ENCODE results near the gene SESN1.

SESN1 gene

DNA sequence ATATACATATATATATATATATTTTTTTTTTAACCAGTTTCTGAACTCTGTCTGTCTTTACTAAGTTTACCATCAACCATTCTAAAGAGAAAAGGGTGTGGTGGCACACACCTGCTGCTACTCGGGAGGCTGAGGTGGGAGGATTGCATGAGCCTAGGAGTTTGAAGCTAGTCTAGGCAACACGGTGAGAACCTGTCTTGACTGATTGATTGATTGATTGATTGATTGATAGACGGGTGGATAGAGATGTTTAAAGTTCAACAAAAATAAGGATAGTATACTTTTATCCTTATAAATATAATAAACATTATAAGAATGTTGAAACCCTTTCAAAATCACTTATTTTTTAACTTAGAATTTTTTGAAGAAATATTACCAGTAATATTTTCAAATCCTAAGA, 30.9 kb upstream of the SESN1 start:
- H2BK12ac ChIP-seq (ENCODE audit: low read length), result no peak overlapping the region
- H2BK15ac ChIP-seq (ENCODE audit: low read length), result no peak overlapping the region
- H3K9ac ChIP-seq (ENCODE audit: low read depth, low read length, poor library complexity), result no peak overlapping the region
- no peaks in the 10 kb centered on the region for H3K79me1 ChIP-seq (ENCODE audit: low read depth, low read length)
- no peak overlapping the region for H3K14ac ChIP-seq (ENCODE audit: low read length)
- H3K4ac ChIP-seq (ENCODE audit: low read length), result no peak overlapping the region
- H3K4me3 ChIP-seq (ENCODE audit: low read length in 2 of 2), result no peak overlapping the region
- H3K36me3 ChIP-seq (replicated peaks in 1 of 2; ENCODE audit: control insufficient read depth in 2 of 2, insufficient read depth in 2 of 2, low read length in 2 of 2), result no peaks in the 10 kb centered on the region
- H2AFZ ChIP-seq (ENCODE audit: low read length), result no peak overlapping the region
- H3K27me3 ChIP-seq (ENCODE audit: control insufficient read depth in 3 of 3, insufficient read depth in 3 of 3, low read depth in 1 of 3, low read length in 3 of 3), result no peaks in the 10 kb centered on the region
- no peak overlapping the region for H3K4me2 ChIP-seq (ENCODE audit: insufficient read depth, low read length, poor library complexity, severe bottlenecking)
- H3K4me1 ChIP-seq (ENCODE audit: control insufficient read depth in 2 of 2, insufficient read depth in 1 of 2, low read depth in 1 of 2, low read length in 2 of 2), result no peaks in the 10 kb centered on the region
- H2BK5ac ChIP-seq (ENCODE audit: low read length), result no peak overlapping the region
- H3K18ac ChIP-seq (ENCODE audit: low read length), result no peak overlapping the region
- no peaks in the 10 kb centered on the region for H3K9me3 ChIP-seq (replicated peaks in 1 of 2; ENCODE audit: control insufficient read depth in 2 of 2, insufficient read depth in 1 of 2, low read depth in 1 of 2, low read length in 2 of 2)
- no CpG with 5 or more reads among the region's 3 CpGs for WGBS, 2 donors (ENCODE audit: extremely low coverage in 2 of 2, insufficient read length in 2 of 2, insufficient replicate concordance in 1 of 2)
- no peak overlapping the region for H4K8ac ChIP-seq (ENCODE audit: low read depth, low read length)
- no peak for DNase-seq (ENCODE audit: low spot score)
- no peak overlapping the region for H3K27ac ChIP-seq (replicated peaks; ENCODE audit: low read length)
- no peak overlapping the region for H4K91ac ChIP-seq (ENCODE audit: low read depth, low read length, poor library complexity)
- H3K23ac ChIP-seq (ENCODE audit: low read depth, low read length, poor library complexity), result no peak overlapping the region
- no peak overlapping the region for H2AK5ac ChIP-seq (ENCODE audit: low read depth, low read length)
- no peak overlapping the region for H2BK120ac ChIP-seq (ENCODE audit: low read depth, low read length)

DNA sequence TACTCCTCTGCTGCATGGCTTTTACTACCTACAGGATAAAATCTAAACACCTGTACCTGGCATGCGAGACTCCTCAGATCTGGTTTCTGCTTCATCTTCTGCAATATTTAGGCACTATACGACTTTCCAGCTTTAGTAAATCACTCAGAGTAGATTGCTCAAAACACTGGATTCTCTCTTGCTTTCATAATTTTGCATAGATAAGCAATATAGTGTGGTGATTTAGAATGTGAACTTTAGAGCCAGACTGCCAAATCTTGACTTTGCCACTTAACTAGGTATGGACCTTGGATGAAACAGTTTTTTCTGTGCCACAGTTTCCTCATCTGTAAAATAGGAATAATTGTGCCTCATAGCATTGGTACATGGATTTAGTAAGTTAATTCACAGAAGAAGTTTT, 29.6 kb upstream of the SESN1 start:
- no peak overlapping the region for H3K4me2 ChIP-seq (ENCODE audit: insufficient read depth, low read length, poor library complexity, severe bottlenecking)
- no peak overlapping the region for H3K23ac ChIP-seq (ENCODE audit: low read depth, low read length, poor library complexity)
- H2AK5ac ChIP-seq (ENCODE audit: low read depth, low read length), result no peak overlapping the region
- no peak overlapping the region for H3K4me3 ChIP-seq (ENCODE audit: low read length in 2 of 2)
- H3K9ac ChIP-seq (ENCODE audit: low read depth, low read length, poor library complexity), result no peak overlapping the region
- DNase-seq (ENCODE audit: low spot score), result no peak
- H2BK12ac ChIP-seq (ENCODE audit: low read length), result no peak overlapping the region
- H3K4me1 ChIP-seq (ENCODE audit: control insufficient read depth in 2 of 2, insufficient read depth in 1 of 2, low read depth in 1 of 2, low read length in 2 of 2), result no peaks in the 10 kb centered on the region
- no peak overlapping the region for H3K4ac ChIP-seq (ENCODE audit: low read length)
- H3K18ac ChIP-seq (ENCODE audit: low read length), result no peak overlapping the region
- WGBS, 2 donors (ENCODE audit: extremely low coverage in 2 of 2, insufficient read length in 2 of 2, insufficient replicate concordance in 1 of 2), result no CpG with 5 or more reads among the region's 2 CpGs
- H4K91ac ChIP-seq (ENCODE audit: low read depth, low read length, poor library complexity), result no peak overlapping the region
- H3K14ac ChIP-seq (ENCODE audit: low read length), result no peak overlapping the region
- no peak overlapping the region for H2BK120ac ChIP-seq (ENCODE audit: low read depth, low read length)
- no peak overlapping the region for H4K8ac ChIP-seq (ENCODE audit: low read depth, low read length)
- no peaks in the 10 kb centered on the region for H3K9me3 ChIP-seq (replicated peaks in 1 of 2; ENCODE audit: control insufficient read depth in 2 of 2, insufficient read depth in 1 of 2, low read depth in 1 of 2, low read length in 2 of 2)
- H3K79me1 ChIP-seq (ENCODE audit: low read depth, low read length), result no peaks in the 10 kb centered on the region
- no peak overlapping the region for H2BK15ac ChIP-seq (ENCODE audit: low read length)
- H3K27me3 ChIP-seq (ENCODE audit: control insufficient read depth in 3 of 3, insufficient read depth in 3 of 3, low read depth in 1 of 3, low read length in 3 of 3), result no peaks in the 10 kb centered on the region
- H2BK5ac ChIP-seq (ENCODE audit: low read length), result no peak overlapping the region
- no peak overlapping the region for H2AFZ ChIP-seq (ENCODE audit: low read length)
- H3K27ac ChIP-seq (replicated peaks; ENCODE audit: low read length), result no peak overlapping the region
- H3K36me3 ChIP-seq (replicated peaks in 1 of 2; ENCODE audit: control insufficient read depth in 2 of 2, insufficient read depth in 2 of 2, low read length in 2 of 2), result no peaks in the 10 kb centered on the region

DNA sequence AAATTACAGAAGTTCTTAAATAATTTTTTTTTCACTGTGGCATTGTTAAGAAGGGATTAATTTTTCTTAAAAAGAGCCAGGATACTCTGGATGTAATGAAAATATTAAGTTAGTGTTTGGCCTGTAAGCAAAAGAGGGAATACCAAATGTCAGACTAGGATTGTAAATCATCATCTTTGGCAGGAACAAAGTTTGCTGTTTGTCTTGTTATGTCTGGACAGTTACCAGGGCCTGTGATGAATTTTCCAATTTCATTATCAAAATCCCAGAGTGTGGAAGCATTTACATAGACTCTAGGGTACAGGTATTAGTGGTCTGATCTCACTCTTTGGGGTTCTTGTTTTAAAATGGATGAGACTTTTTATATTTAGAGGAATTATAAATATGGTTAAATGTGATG, 26.8 kb upstream of the SESN1 start:
- Histone ChIP-seq H2BK120ac (ENCODE audit: low read depth, low read length) (no peak overlapping the region), H3K79me1 (ENCODE audit: low read depth, low read length) (no peaks in the 10 kb centered on the region), H3K14ac (ENCODE audit: low read length) (no peak overlapping the region), H3K4me2 (ENCODE audit: insufficient read depth, low read length, poor library complexity, severe bottlenecking) (no peak overlapping the region), H2BK5ac (ENCODE audit: low read length) (no peak overlapping the region), H3K36me3 (replicated peaks in 1 of 2; ENCODE audit: control insufficient read depth in 2 of 2, insufficient read depth in 2 of 2, low read length in 2 of 2) (no peaks in the 10 kb centered on the region), H2AFZ (ENCODE audit: low read length) (no peak overlapping the region), H3K9me3 (replicated peaks in 1 of 2; ENCODE audit: control insufficient read depth in 2 of 2, insufficient read depth in 1 of 2, low read depth in 1 of 2, low read length in 2 of 2) (no peaks in the 10 kb centered on the region), H3K4ac (ENCODE audit: low read length) (no peak overlapping the region), H3K4me1 (ENCODE audit: control insufficient read depth in 2 of 2, insufficient read depth in 1 of 2, low read depth in 1 of 2, low read length in 2 of 2) (peaks cover 0 to 3% of the 10 kb centered on the region in 2 donors), H3K18ac (ENCODE audit: low read length) (no peak overlapping the region), H2BK15ac (ENCODE audit: low read length) (no peak overlapping the region), H2AK5ac (ENCODE audit: low read depth, low read length) (no peak overlapping the region), H3K27me3 (ENCODE audit: control insufficient read depth in 3 of 3, insufficient read depth in 3 of 3, low read depth in 1 of 3, low read length in 3 of 3) (no peaks in the 10 kb centered on the region), H3K23ac (ENCODE audit: low read depth, low read length, poor library complexity) (no peak overlapping the region), H3K4me3 (ENCODE audit: low read length in 2 of 2) (no peak overlapping the region), H3K27ac (replicated peaks; ENCODE audit: low read length) (no peak overlapping the region), H4K91ac (ENCODE audit: low read depth, low read length, poor library complexity) (no peak overlapping the region), H2BK12ac (ENCODE audit: low read length) (no peak overlapping the region), H4K8ac (ENCODE audit: low read depth, low read length) (no peak overlapping the region), H3K9ac (ENCODE audit: low read depth, low read length, poor library complexity) (no peak overlapping the region)
- no peak for DNase-seq (ENCODE audit: low spot score)

DNA sequence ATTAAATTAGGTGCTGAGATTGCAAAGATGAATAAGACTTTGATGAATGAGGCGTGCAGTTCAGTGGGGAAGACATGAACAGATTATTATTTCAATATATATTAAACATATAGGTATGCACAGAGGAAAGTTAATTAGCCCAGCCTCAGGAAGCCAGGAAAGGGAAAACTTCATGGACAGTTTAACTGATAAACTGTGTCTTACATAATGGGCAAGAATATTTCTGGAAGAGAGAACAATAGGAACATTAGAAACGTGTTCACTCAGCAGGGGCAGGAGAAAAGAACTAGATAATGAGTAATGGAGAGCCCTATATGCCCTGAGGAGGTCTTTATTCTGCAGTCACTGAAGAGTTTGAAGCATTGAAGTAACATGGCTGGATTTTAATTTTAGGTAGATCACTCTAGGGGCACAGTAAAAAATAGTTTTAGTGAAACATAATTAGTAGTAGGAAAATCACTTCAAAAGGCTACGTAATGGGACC, 24.3 kb upstream of the SESN1 start:
- no peak overlapping the region for H3K14ac ChIP-seq (ENCODE audit: low read length)
- no peaks in the 10 kb centered on the region for H3K79me1 ChIP-seq (ENCODE audit: low read depth, low read length)
- H3K27me3 ChIP-seq (ENCODE audit: control insufficient read depth in 3 of 3, insufficient read depth in 3 of 3, low read depth in 1 of 3, low read length in 3 of 3), result no peaks in the 10 kb centered on the region
- no peak overlapping the region for H2BK120ac ChIP-seq (ENCODE audit: low read depth, low read length)
- no peak overlapping the region for H3K18ac ChIP-seq (ENCODE audit: low read length)
- H2BK15ac ChIP-seq (ENCODE audit: low read length), result no peak overlapping the region
- H2AFZ ChIP-seq (ENCODE audit: low read length), result no peak overlapping the region
- no peaks in the 10 kb centered on the region for H3K36me3 ChIP-seq (replicated peaks in 1 of 2; ENCODE audit: control insufficient read depth in 2 of 2, insufficient read depth in 2 of 2, low read length in 2 of 2)
- no peak overlapping the region for H3K4ac ChIP-seq (ENCODE audit: low read length)
- no peak for DNase-seq (ENCODE audit: low spot score)
- H4K91ac ChIP-seq (ENCODE audit: low read depth, low read length, poor library complexity), result no peak overlapping the region
- peaks cover 0 to 3% of the 10 kb centered on the region in 2 donors for H3K4me1 ChIP-seq (ENCODE audit: control insufficient read depth in 2 of 2, insufficient read depth in 1 of 2, low read depth in 1 of 2, low read length in 2 of 2)
- H3K23ac ChIP-seq (ENCODE audit: low read depth, low read length, poor library complexity), result no peak overlapping the region
- no peak overlapping the region for H3K4me2 ChIP-seq (ENCODE audit: insufficient read depth, low read length, poor library complexity, severe bottlenecking)
- no peak overlapping the region for H2AK5ac ChIP-seq (ENCODE audit: low read depth, low read length)
- no peak overlapping the region for H2BK12ac ChIP-seq (ENCODE audit: low read length)
- no peak overlapping the region for H4K8ac ChIP-seq (ENCODE audit: low read depth, low read length)
- no CpG with 5 or more reads among the region's 3 CpGs for WGBS, 2 donors (ENCODE audit: extremely low coverage in 2 of 2, insufficient read length in 2 of 2, insufficient replicate concordance in 1 of 2)
- H3K27ac ChIP-seq (replicated peaks; ENCODE audit: low read length), result no peak overlapping the region
- no peak overlapping the region for H3K4me3 ChIP-seq (ENCODE audit: low read length in 2 of 2)
- no peak overlapping the region for H2BK5ac ChIP-seq (ENCODE audit: low read length)
- H3K9ac ChIP-seq (ENCODE audit: low read depth, low read length, poor library complexity), result no peak overlapping the region
- no peaks in the 10 kb centered on the region for H3K9me3 ChIP-seq (replicated peaks in 1 of 2; ENCODE audit: control insufficient read depth in 2 of 2, insufficient read depth in 1 of 2, low read depth in 1 of 2, low read length in 2 of 2)
